ENCODE data around the gene SEC24C.
"Not testable (repeated sequence)": the region's sequence is repeated elsewhere in the genome, so short reads cannot be mapped to it uniquely, and the experiment has no call there.

SEC24C gene, protein sequence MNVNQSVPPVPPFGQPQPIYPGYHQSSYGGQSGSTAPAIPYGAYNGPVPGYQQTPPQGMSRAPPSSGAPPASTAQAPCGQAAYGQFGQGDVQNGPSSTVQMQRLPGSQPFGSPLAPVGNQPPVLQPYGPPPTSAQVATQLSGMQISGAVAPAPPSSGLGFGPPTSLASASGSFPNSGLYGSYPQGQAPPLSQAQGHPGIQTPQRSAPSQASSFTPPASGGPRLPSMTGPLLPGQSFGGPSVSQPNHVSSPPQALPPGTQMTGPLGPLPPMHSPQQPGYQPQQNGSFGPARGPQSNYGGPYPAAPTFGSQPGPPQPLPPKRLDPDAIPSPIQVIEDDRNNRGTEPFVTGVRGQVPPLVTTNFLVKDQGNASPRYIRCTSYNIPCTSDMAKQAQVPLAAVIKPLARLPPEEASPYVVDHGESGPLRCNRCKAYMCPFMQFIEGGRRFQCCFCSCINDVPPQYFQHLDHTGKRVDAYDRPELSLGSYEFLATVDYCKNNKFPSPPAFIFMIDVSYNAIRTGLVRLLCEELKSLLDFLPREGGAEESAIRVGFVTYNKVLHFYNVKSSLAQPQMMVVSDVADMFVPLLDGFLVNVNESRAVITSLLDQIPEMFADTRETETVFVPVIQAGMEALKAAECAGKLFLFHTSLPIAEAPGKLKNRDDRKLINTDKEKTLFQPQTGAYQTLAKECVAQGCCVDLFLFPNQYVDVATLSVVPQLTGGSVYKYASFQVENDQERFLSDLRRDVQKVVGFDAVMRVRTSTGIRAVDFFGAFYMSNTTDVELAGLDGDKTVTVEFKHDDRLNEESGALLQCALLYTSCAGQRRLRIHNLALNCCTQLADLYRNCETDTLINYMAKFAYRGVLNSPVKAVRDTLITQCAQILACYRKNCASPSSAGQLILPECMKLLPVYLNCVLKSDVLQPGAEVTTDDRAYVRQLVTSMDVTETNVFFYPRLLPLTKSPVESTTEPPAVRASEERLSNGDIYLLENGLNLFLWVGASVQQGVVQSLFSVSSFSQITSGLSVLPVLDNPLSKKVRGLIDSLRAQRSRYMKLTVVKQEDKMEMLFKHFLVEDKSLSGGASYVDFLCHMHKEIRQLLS

DNA sequence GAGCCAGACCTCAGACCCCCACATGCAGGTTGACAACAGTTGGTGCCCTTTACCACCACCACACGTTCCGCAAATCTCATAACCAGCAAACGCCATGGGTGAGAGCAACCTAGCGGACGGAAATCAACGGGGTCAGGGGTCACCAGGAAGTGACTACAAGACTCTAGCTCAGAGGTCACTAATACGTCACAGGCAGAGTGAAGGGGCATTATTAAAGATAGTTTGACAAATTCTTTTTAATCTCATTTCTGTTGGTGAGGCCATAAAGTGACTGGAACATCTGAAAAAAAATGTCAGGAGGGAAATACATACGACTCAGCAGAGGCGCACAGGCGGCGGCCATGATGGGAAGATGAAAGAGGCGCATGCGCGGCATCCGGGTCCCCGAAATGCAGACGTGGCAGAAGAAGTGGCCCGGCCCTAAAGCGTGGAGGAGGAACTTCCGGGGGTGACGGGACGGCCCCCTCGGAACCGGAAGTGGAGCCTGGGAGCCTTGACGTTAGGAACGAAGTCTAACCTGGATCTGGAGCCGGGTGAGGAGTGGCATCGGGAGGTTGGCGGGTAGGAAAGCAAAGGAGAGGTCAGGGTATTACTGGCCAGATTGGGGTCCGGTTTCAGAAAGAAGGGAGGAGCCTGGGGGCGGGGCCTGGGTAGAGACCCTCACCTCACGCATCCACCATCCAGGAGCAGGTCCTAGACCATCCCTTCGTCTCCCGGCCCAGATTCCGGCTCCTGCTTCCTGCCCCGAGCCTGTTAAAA is at the start of gene SEC24C:
TSS of gene SEC24C (plus strand) at position 468 of the 759 bp plus-strand sequence. CDS start 2,461 bp downstream, outside the sequence.
- peak; percentile 86 to 93 for DNase-seq (ENCODE audit: low read depth in 2 of 2)

- DNase-seq (ENCODE audit: low read depth in 2 of 2), result not testable (repeated sequence)
Observed at GRCh38 chr10:73695302-73695701, 48.9 kb upstream of the SEC24C start.

GRCh38 chr10:73697675-73698159 is 46.5 kb upstream of the SEC24C start, which contains the start of gene AGAP5:
AGAP5 (minus strand) TSS chr10:73698109; CDS start chr10:73697755, 354 bp downstream.
- not testable (repeated sequence) for DNase-seq (ENCODE audit: low read depth in 2 of 2)

DNA sequence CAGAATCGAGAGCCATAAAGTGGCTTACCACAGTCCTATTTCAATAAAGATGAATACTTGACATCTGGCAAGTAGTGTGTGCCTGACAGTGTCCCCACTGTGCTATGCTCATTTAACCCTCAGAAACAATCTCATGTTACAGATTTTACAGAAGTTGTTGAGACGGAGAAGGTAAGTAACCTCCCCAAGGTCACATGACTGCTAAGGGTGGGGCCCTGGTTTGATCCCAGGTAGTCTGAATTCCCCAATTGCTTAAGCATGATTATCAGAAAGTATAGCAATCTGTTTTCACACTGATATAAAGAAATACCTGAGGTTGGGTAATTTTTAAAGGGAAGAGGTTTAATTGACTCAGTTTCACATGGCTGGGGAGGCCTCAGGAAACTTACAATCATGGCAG is 45.4 kb upstream of the SEC24C start:
- not testable (repeated sequence) for DNase-seq (ENCODE audit: low read depth in 2 of 2)

GRCh38 chr10:73703924-73704323 is 40.2 kb upstream of the SEC24C start:
- not testable (repeated sequence) for DNase-seq (ENCODE audit: low read depth in 2 of 2)

- not testable (repeated sequence) for DNase-seq (ENCODE audit: low read depth in 2 of 2)
Observed at GRCh38 chr10:73705506-73706072, 38.6 kb upstream of the SEC24C start.

GRCh38 chr10:73706488-73706887 is 37.7 kb upstream of the SEC24C start:
- DNase-seq (ENCODE audit: low read depth in 2 of 2), result not testable (repeated sequence)

DNA sequence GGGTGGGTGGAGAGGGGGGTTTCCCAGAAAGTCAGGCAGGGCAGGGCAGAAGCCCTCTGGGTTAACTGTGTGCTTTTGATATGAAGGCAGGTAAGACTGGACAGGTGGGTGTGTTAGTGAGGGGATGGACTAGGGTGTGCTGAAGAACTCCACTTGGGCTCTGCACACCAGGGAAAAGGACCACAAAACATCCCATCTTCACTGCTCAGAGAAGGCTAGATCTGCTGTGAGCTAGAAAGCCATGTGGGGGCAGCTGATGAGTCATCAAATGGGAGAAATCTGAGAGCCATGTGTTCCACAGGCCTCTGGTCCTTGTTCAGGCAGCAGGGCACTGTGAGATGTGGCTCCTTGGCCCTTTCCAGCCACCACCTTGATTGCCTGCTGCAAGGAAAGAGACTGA is 36.5 kb upstream of the SEC24C start:
- not testable (repeated sequence) for DNase-seq (ENCODE audit: low read depth in 2 of 2)

DNA sequence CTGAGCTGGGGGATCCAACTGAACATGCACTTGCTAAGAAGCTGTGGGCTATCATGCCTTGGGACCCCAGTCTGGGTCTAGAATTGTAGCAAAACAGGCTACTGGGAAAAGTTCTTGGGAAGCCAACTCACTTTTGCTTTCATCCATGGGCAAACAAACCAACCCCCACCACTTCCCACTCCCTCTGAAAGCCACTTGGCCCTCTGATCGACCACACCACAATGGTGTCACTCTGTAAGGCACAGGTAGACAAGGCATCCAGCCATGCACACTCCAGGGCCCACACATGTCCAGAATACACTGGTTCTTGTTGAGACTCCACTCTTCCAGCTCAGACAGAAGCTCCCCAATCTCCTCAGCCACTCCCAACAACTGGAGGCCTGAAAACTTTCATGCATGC is 36.0 kb upstream of the SEC24C start:
- not testable (repeated sequence) for DNase-seq (ENCODE audit: low read depth in 2 of 2)

- not testable (repeated sequence) for DNase-seq (ENCODE audit: low read depth in 2 of 2)
Observed at GRCh38 chr10:73711683-73712082, 32.5 kb upstream of the SEC24C start.

- not testable (repeated sequence) for DNase-seq (ENCODE audit: low read depth in 2 of 2)
Observed at GRCh38 chr10:73713912-73714311, 30.3 kb upstream of the SEC24C start.

- DNase-seq (ENCODE audit: low read depth in 2 of 2), result not testable (repeated sequence)
Observed at GRCh38 chr10:73714483-73714882, 29.7 kb upstream of the SEC24C start.

DNA sequence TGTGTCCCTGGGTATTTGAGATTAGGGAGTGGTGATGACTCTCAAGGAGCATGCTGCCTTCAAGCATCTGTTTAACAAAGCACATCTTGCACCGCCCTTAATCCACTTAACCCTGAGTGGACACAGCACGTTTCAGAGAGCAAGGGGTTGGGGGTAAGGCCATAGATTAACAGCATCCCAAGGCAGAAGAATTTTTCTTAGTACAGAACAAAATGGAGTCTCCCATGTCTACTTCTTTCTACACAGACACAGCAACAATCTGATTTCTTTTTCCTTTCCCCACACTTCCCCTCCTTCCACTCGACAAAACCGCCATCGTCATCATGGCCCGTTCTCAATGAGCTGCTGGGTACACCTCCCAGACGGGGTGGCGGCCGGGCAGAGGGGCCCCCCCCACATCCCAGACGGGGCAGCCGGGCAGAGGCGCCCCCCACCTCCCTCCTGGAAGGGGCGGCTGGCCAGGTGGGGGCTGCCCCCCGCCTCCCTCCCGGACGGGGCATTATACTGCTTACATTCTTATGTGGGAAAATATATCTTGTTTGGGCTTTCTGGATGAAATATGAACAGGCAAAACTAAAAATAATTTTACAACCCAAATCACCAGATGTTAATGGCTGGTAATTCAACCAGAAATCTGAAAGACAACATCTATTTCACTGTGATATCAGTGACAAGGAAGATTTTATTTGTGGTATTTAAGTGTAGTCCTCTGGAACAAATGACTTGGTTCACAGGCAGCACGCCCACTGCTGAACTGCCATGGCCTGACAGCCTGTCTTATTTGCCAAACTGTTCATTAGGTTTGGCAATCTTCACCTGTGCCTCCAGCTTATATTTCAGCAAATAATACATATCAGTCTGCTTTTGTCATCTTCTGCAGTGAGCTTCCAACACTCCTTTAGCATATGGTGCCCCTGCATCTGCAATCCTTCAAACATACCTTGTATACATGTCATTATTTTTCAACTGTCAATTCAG is 28.7 kb upstream of the SEC24C start:
- DNase-seq (ENCODE audit: low read depth in 2 of 2), result not testable (repeated sequence)

DNA sequence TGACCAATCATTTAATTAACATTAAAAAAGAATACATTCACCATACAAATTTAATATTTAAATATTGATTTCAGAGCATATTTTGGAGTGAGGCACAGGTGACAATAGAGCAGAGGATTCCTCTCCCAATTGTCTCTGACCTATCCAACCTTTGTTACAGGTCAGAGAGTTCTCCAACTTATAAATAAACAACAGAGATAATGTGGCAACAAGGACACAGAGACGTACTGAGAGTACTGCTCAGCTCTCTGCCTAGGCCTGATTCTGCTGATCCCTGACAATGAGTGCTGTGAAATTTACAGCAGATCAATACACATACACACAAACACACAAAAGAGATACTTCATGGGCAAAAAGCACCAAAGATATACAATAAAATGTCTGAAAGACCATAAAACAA is 27.9 kb upstream of the SEC24C start:
- DNase-seq (ENCODE audit: low read depth in 2 of 2), result no peak

GRCh38 chr10:73717556-73717955 is 26.6 kb upstream of the SEC24C start:
- no peak for DNase-seq (ENCODE audit: low read depth in 2 of 2)

DNA sequence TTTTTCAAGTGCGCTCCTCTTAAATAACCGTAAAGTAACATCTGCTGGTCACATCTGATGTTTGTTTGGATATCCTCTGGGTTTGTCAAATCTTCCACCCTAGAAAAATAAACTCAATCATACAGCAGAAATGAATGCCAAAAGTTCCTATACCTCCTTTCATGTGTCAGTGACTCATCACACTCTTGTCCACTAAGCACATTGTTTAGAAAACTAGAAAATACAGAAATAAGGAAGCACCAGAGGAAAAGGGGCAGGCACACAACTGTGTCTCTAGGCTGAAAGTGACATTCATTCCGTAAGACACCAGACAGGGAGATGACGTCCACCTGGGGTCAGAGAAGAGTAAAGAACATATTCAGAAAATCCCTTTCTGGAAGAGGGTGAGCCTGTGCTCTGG is 23.6 kb upstream of the SEC24C start:
- not testable (repeated sequence) for DNase-seq (ENCODE audit: low read depth in 2 of 2)

GRCh38 chr10:73723516-73723915 is 20.7 kb upstream of the SEC24C start:
- DNase-seq (ENCODE audit: low read depth in 2 of 2), result no peak

GRCh38 chr10:73729781-73730152 is 14.4 kb upstream of the SEC24C start:
- not testable (repeated sequence) for DNase-seq (ENCODE audit: low read depth in 2 of 2)

GRCh38 chr10:73730153-73730906 is 13.8 kb upstream of the SEC24C start:
- peak; percentile 81 to 82 for DNase-seq (ENCODE audit: low read depth in 2 of 2)

Measured in stimulated activated CD8-positive, alpha-beta memory T cell treated with anti-CD3 and anti-CD28 coated beads, Interleukin-2, amount 100 ng/mL, for 1 hour (primary cell).